ENCODE data around the gene MAST2. TPM values are rescaled to one million over a fixed set of nuclear protein-coding genes. Genes with fewer than 3 reads are reported as not detected.

Gene MAST2
- total and polyA plus RNA-seq, 3 experiments from 2014 or later = 5.6 to 29.9 (median 29.5) TPM

DNA sequence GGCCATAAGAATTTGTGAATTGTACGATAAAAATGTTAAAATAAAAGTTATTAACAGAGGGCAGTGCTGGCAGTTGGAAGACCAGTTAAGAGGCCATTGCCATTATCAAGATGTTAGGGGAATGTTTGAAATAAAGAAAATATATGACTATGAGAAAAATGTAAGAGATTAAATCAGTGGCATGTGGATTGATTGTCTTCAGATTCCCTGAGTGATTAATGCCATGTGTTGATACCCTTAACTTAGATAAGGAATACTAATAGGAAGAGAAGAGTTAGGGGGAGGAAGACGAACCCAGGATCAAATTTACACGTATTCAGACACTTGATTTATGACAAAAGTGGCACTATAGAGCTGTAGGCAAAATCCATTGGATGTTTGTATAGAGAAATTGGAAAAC lies 173.2 kb downstream of the MAST2 start:
- Mint-ChIP-seq H3K27me3 (no peaks in the 10 kb centered on the region), H3K4me3 (no peak overlapping the region), H3K9me3 (no peaks in the 10 kb centered on the region), H3K36me3 (peaks cover 1 to 9% (median 4%) of the 10 kb centered on the region in 3 donors), H3K4me1 (no peaks in the 10 kb centered on the region), H3K27ac (no peak overlapping the region)
- H3K27ac ChIP-seq (ENCODE audit: low read depth, low read length) = no peak overlapping the region
- no peaks in the 10 kb centered on the region for H3K9me3 ChIP-seq (ENCODE audit: low read length)
- no peaks in the 10 kb centered on the region for H3K27me3 ChIP-seq (ENCODE audit: insufficient read depth, low read length, poor library complexity, severe bottlenecking)
- no peak for DNase-seq
- no peak overlapping the region for H3K4me3 ChIP-seq (ENCODE audit: low read length)
- H3K4me1 ChIP-seq (ENCODE audit: insufficient read depth, low read length) = no peaks in the 10 kb centered on the region
- CTCF ChIA-PET = interaction anchor here (0.7 kb wide), 1 partner anchor 269 kb away, joined by 3 read pairs; no protein-coding TSS in a partner anchor
- no peaks in the 10 kb centered on the region for H3K36me3 ChIP-seq (ENCODE audit: insufficient read depth, low read length)
- POLR2A ChIA-PET = no interaction called here

- H3K27ac ChIP-seq (ENCODE audit: low read depth, low read length) = no peak overlapping the region
- peak overlapping the region in 1 of 8 donors; percentile 7 for H3K27ac Mint-ChIP-seq
- no peaks in the 10 kb centered on the region for H3K9me3 ChIP-seq (ENCODE audit: low read length)
- no peaks in the 10 kb centered on the region for H3K27me3 Mint-ChIP-seq
- no peak overlapping the region for H3K4me3 Mint-ChIP-seq
- no peaks in the 10 kb centered on the region for H3K27me3 ChIP-seq (ENCODE audit: insufficient read depth, low read length, poor library complexity, severe bottlenecking)
- no peak overlapping the region for H3K4me3 ChIP-seq (ENCODE audit: low read length)
- no peaks in the 10 kb centered on the region for H3K4me1 Mint-ChIP-seq
- H3K9me3 Mint-ChIP-seq = no peaks in the 10 kb centered on the region
- H3K4me1 ChIP-seq (ENCODE audit: insufficient read depth, low read length) = no peaks in the 10 kb centered on the region
- no peaks in the 10 kb centered on the region for H3K36me3 ChIP-seq (ENCODE audit: insufficient read depth, low read length)
- DNase-seq = no peak
- H3K36me3 Mint-ChIP-seq = peaks cover 0 to 4% (median 4%) of the 10 kb centered on the region in 3 donors
- POLR2A ChIA-PET = no interaction called here
- CTCF ChIA-PET = interaction anchor here (0.7 kb wide), 1 partner anchor 185 kb away, joined by 3 read pairs; no protein-coding TSS in a partner anchor
Measured at GRCh38 chr1:45979074-45979777, 175.8 kb downstream of the MAST2 start.

DNA sequence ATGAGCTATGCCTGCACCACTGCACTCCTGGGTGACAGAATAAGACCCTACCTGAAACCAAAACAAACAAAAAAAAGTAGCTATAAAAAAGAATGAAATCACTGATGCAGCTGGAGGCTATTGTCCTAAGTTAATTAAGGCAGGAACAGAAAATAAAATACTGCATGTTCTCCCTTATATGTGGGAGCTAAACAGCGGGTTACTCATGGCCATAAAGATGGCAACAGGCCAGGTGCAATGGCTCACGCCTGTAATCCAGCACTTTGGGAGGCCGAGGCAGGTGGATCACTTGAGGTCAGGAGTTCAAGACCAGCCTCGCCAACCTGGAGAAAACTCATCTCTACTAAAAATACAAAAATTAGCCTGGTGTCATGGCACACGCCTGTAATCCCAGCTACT lies 176.4 kb downstream of the MAST2 start:
- ChIA-PET POLR2A (no interaction called here), CTCF (interaction anchor here (0.7 kb wide), 1 partner anchor 185 kb away, joined by 3 read pairs; no protein-coding TSS in a partner anchor)
- Histone ChIP-seq H3K9me3 (ENCODE audit: low read length) (no peaks in the 10 kb centered on the region), H3K4me1 (ENCODE audit: insufficient read depth, low read length) (no peaks in the 10 kb centered on the region), H3K4me3 (ENCODE audit: low read length) (no peak overlapping the region), H3K27me3 (ENCODE audit: insufficient read depth, low read length, poor library complexity, severe bottlenecking) (no peaks in the 10 kb centered on the region), H3K27ac (ENCODE audit: low read depth, low read length) (no peak overlapping the region), H3K36me3 (ENCODE audit: insufficient read depth, low read length) (no peaks in the 10 kb centered on the region)
- Mint-ChIP-seq H3K4me1 (no peaks in the 10 kb centered on the region), H3K36me3 (peaks cover 0 to 4% (median 4%) of the 10 kb centered on the region in 3 donors), H3K9me3 (no peaks in the 10 kb centered on the region), H3K4me3 (no peak overlapping the region), H3K27ac (no peak overlapping the region), H3K27me3 (no peaks in the 10 kb centered on the region)
- no peak for DNase-seq

GRCh38 chr1:45982359-45982758 lies 178.9 kb downstream of the MAST2 start:
- POLR2A ChIA-PET = no interaction called here
- no peak overlapping the region for H3K27ac Mint-ChIP-seq

DNA sequence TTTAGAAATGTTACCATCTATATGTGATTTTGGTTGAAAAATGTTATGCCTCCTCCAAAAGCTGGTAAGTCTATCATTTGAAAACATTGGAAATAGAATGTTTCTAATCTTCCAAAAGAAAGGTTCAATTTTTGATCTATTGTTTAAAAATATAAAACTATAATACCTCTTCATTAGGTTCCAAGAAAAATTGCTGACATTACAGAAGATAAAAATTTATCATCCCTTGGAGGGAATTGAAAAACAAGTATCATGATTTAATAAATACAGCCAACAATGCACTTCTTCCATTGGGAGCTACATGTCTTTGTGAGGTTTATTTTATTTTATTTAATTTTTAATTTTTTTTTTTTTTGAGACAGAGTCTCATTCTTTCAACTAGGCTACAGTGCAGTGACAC lies 180.6 kb downstream of the MAST2 start:
- ChIA-PET POLR2A (no interaction called here), CTCF (no interaction called here)
- H3K9me3 ChIP-seq (ENCODE audit: low read length) = no peaks in the 10 kb centered on the region
- no peaks in the 10 kb centered on the region for H3K4me1 ChIP-seq (ENCODE audit: insufficient read depth, low read length)
- peaks cover 0 to 4% (median 4%) of the 10 kb centered on the region in 3 donors for H3K36me3 Mint-ChIP-seq
- no peaks in the 10 kb centered on the region for H3K4me1 Mint-ChIP-seq
- no peaks in the 10 kb centered on the region for H3K9me3 Mint-ChIP-seq
- no peak overlapping the region for H3K27ac Mint-ChIP-seq
- H3K27me3 Mint-ChIP-seq = peaks cover 0 to 3% of the 10 kb centered on the region in 2 donors
- no peak overlapping the region for H3K4me3 ChIP-seq (ENCODE audit: low read length)
- no peak overlapping the region for H3K27ac ChIP-seq (ENCODE audit: low read depth, low read length)
- H3K4me3 Mint-ChIP-seq = no peak overlapping the region
- no peaks in the 10 kb centered on the region for H3K27me3 ChIP-seq (ENCODE audit: insufficient read depth, low read length, poor library complexity, severe bottlenecking)
- no peaks in the 10 kb centered on the region for H3K36me3 ChIP-seq (ENCODE audit: insufficient read depth, low read length)
- no peak for DNase-seq

More at GRCh38 chr1:45982359-45982758, 178.9 kb downstream of the MAST2 start:
- no peaks in the 10 kb centered on the region for H3K36me3 ChIP-seq (ENCODE audit: insufficient read depth, low read length)
- DNase-seq = no peak
- H3K27me3 ChIP-seq (ENCODE audit: insufficient read depth, low read length, poor library complexity, severe bottlenecking) = no peaks in the 10 kb centered on the region
- H3K27ac ChIP-seq (ENCODE audit: low read depth, low read length) = no peak overlapping the region
- H3K4me3 Mint-ChIP-seq = no peak overlapping the region
- no peak overlapping the region for H3K4me3 ChIP-seq (ENCODE audit: low read length)
- H3K4me1 ChIP-seq (ENCODE audit: insufficient read depth, low read length) = no peaks in the 10 kb centered on the region
- no peaks in the 10 kb centered on the region for H3K9me3 Mint-ChIP-seq
- H3K36me3 Mint-ChIP-seq = peaks cover 0 to 4% (median 4%) of the 10 kb centered on the region in 3 donors
- H3K9me3 ChIP-seq (ENCODE audit: low read length) = no peaks in the 10 kb centered on the region
- CTCF ChIA-PET = no interaction called here
- H3K27me3 Mint-ChIP-seq = no peaks in the 10 kb centered on the region
- H3K4me1 Mint-ChIP-seq = no peaks in the 10 kb centered on the region

DNA sequence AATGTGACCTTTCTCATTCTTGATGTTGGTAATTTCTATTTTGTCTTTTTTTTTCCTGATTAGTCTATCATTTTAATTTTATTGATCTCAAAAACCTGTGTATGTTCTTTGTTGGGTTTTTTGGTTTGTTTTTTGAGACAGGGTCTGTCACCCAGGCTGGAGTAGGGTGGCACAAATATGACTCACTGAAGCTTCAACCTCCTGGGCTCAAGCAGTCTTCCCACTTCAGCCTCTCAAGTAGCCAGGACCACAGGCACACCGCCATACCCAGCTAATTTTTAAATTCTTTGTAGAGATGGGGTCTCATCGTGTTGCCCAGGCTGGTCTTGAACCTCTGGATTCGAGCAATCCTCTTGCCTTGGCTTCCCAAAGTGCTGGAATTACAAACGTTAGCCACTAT lies 183.8 kb downstream of the MAST2 start:
- Mint-ChIP-seq H3K4me1 (no peaks in the 10 kb centered on the region), H3K36me3 (peaks cover 0 to 17% (median 0%) of the 10 kb centered on the region in 3 donors), H3K27ac (no peak overlapping the region), H3K27me3 (peaks cover 0 to 3% of the 10 kb centered on the region in 2 donors), H3K4me3 (no peak overlapping the region), H3K9me3 (peaks cover 0 to 2% (median 0%) of the 10 kb centered on the region in 5 donors)
- no peak overlapping the region for H3K4me3 ChIP-seq (ENCODE audit: low read length)
- DNase-seq = no peak
- H3K36me3 ChIP-seq (ENCODE audit: insufficient read depth, low read length) = no peaks in the 10 kb centered on the region
- H3K4me1 ChIP-seq (ENCODE audit: insufficient read depth, low read length) = no peaks in the 10 kb centered on the region
- no peak overlapping the region for H3K27ac ChIP-seq (ENCODE audit: low read depth, low read length)
- ChIA-PET POLR2A (no interaction called here), CTCF (no interaction called here)
- no peaks in the 10 kb centered on the region for H3K27me3 ChIP-seq (ENCODE audit: insufficient read depth, low read length, poor library complexity, severe bottlenecking)
- H3K9me3 ChIP-seq (ENCODE audit: low read length) = no peaks in the 10 kb centered on the region

DNA sequence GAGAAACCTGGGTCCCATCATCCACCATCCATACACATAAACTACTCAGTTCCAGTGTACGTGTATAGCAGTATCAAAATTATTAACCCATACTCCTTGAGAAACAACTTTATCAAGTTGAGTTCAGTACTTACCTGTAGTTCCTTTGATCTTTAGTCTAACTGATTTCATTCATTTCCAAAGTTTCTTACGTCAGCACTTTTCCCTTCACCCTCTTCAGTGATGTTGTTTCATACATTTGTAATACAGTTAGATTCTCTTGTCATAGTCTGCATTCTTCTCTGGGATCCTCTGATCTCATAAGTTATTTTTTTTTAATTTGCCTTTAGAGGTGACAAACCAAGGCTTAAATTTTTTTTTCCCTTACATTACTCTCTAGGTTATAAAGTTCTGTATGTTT lies 185.8 kb downstream of the MAST2 start:
- no peak overlapping the region for H3K4me3 ChIP-seq (ENCODE audit: low read length)
- peaks cover 0 to 17% (median 0%) of the 10 kb centered on the region in 3 donors for H3K36me3 Mint-ChIP-seq
- H3K27ac ChIP-seq (ENCODE audit: low read depth, low read length) = no peak overlapping the region
- no peaks in the 10 kb centered on the region for H3K4me1 Mint-ChIP-seq
- H3K9me3 Mint-ChIP-seq = peaks cover 0 to 2% (median 0%) of the 10 kb centered on the region in 5 donors
- CTCF ChIA-PET = no interaction called here
- no peak overlapping the region for H3K4me3 Mint-ChIP-seq
- H3K27ac Mint-ChIP-seq = no peak overlapping the region
- H3K4me1 ChIP-seq (ENCODE audit: insufficient read depth, low read length) = no peaks in the 10 kb centered on the region
- H3K36me3 ChIP-seq (ENCODE audit: insufficient read depth, low read length) = no peaks in the 10 kb centered on the region
- H3K9me3 ChIP-seq (ENCODE audit: low read length) = no peaks in the 10 kb centered on the region
- POLR2A ChIA-PET = no interaction called here
- H3K27me3 Mint-ChIP-seq = peaks cover 0 to 3% of the 10 kb centered on the region in 2 donors
- DNase-seq = no peak
- H3K27me3 ChIP-seq (ENCODE audit: insufficient read depth, low read length, poor library complexity, severe bottlenecking) = no peaks in the 10 kb centered on the region

GRCh38 chr1:45994423-45994822 lies 191.0 kb downstream of the MAST2 start:
- Mint-ChIP-seq H3K27me3 (no peaks in the 10 kb centered on the region), H3K36me3 (peaks cover 2 to 17% (median 4%) of the 10 kb centered on the region in 3 donors), H3K4me3 (no peak overlapping the region), H3K9me3 (peaks cover 0 to 2% (median 0%) of the 10 kb centered on the region in 5 donors), H3K4me1 (no peaks in the 10 kb centered on the region), H3K27ac (no peak overlapping the region)
- H3K4me3 ChIP-seq (ENCODE audit: low read length) = no peak overlapping the region
- H3K4me1 ChIP-seq (ENCODE audit: insufficient read depth, low read length) = no peaks in the 10 kb centered on the region
- no peak for DNase-seq
- no peaks in the 10 kb centered on the region for H3K27me3 ChIP-seq (ENCODE audit: insufficient read depth, low read length, poor library complexity, severe bottlenecking)
- ChIA-PET CTCF (no interaction called here), POLR2A (no interaction called here)
- H3K9me3 ChIP-seq (ENCODE audit: low read length) = no peaks in the 10 kb centered on the region
- H3K36me3 ChIP-seq (ENCODE audit: insufficient read depth, low read length) = no peaks in the 10 kb centered on the region
- no peak overlapping the region for H3K27ac ChIP-seq (ENCODE audit: low read depth, low read length)
